Measurements from ENCODE around the gene MYZAP. TPM values are rescaled to one million over a fixed set of nuclear protein-coding genes. Genes with fewer than 3 reads are reported as not detected.
A peak's percentile ranks its signal among the peaks of the same experiment; 100 is the strongest.

The MYZAP gene
- polyA plus RNA-seq, 5 donors = 63.0 to 71.8 (median 66.9) TPM

DNA sequence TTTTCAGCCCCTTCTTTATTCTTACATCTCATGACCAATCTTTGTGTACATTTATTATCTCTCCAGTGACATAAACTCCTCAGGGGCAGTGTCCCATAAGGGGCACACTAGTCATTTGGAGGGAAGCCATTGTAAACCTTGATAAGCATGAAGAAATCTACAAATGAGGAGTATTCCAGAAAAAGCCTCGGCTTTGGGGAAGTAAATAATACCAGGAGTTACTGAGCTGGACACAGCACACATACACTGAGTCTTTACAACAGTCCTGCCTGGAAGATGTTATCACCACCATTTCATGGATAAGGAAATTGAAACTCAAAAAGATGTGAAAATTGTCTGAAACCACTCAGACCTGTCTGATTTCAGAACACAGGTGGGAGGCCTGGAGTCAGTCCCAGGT lies 99.4 kb downstream of the MYZAP start:
- no peak for DNase-seq

DNA sequence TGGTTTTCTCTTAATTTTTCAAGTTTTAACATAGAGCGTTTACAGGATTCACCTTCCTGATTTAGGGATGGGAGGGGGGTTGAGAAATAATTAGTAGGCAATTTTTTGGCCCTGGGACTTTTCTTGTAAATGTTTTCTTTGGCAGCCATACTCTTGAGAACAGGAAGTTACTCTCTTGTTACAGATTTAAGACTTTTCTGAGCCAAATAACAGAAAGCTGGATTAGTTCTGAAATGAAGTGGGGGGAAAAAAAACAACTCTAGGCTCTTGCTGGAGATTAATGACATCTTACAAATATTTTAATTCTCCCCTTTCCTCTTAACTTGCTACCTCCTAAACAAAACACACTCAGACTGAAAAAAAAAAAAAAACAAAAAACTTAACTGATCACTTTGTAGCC lies 101.0 kb downstream of the MYZAP start:
- DNase-seq = peak in 1 of 2 donors; percentile 24

DNA sequence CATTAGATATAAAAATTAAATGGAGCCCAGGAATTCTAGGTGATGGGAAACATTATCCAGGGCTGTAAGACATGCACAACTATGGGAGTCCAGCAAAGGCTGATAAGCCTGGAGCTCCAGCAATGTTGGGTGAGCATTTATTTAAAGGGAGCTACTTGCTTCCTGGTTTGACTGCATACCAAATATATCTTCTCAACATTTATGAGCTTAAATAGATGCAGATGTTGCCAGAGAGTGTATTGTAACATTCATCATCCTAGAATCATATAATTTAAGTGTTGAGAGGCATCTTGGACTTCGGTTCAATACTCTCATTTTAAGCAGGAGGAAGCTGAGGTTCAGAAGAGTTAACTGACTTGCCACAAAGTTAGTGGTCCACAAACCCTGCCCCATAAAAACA lies 102.6 kb downstream of the MYZAP start:
- DNase-seq = no peak

DNA sequence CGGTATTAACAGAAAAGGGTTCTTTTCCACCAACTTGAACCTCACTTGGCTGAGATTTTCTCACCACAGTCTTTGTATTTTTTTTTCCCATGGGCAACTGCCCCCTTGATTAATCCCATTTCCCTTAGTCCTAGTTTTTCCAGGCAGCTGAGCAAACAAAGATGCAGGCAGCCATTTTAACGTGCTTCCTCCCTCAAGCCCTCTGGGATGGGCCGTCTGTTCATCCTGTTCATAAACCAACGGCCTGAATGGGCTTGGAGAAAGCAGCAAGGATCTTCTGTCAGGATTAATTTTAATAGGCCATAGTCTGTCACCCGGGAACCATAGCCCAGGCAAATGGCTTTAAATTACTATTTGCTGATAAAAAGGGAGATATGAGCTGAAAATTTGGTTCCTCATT lies 104.4 kb downstream of the MYZAP start:
- DNase-seq = no peak

DNA sequence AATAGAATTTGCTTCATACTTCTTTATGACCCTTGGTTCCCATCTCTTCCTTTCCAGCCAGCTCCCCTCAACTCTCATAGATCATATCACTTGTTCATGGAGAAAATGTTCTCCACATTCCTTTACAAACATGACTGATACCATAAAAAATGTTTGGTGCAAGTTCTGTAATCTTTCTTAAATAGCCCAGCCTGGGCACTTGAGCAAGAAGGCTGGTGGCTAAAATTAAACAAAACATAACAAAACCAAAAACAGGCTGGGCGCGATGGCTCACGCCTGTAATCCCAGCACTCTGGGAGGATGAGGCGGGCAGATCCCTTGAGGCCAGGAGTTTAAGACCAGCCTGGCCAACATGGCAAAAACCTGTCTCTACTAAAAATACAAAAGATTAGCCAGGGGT lies 105.9 kb downstream of the MYZAP start:
- DNase-seq = no peak

DNA sequence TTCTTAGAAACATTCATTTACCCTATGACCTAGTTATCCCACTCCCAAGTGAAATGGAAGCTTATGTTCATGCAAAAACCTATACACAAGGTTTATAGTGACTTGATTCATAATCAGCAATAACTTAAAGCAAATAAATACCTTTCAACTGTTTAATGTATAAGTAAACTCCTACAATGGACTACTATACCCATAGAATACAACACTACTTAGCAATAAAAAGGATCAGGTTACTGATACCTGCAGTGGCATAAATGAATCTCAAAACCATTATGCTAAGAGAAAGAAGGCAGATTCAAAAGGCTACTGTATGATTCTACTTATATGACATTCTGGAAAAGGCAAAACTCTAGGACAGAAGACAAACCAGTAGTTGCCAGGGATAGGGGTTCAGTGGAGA lies 106.5 kb downstream of the MYZAP start:
- DNase-seq = no peak

DNA sequence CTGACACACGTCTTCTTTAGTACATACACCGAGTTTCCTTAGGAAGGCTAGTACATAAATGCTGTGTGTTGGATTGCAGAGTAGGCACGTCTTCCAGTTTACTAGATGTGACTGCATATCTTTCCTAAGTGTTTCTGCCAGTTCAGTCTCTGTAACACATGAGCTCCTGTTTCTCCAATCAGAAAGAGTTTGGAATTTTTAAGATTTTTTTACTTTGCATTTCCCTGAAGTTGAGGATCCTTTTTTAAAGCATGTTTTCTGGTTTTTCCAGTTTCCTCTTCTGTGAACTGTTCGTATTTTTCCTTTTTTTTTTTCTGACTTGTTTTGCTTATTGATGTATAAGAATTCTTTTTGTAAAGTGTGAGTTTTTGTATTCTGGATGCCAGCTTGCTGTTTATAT lies 107.3 kb downstream of the MYZAP start:
- DNase-seq = no peak

DNA sequence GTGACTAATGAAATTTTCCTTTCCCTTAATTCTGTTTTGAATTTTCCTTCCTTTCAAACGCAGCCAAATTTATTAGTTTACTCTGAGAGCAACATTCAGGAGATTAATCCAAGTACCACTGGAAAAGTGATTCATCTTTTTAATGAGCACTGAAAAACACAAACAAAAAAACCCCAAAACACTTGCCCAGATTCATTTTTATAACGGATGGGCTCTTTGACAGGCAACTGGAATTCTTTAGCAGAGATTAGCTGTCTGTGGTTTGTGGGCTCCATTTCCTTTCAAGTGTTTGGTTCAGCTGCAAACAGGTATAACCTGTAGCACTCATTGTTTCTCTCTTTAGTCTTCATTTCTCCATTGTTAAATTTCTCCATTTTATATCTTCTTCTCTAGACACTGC lies 111.7 kb downstream of the MYZAP start:
- DNase-seq = no peak

DNA sequence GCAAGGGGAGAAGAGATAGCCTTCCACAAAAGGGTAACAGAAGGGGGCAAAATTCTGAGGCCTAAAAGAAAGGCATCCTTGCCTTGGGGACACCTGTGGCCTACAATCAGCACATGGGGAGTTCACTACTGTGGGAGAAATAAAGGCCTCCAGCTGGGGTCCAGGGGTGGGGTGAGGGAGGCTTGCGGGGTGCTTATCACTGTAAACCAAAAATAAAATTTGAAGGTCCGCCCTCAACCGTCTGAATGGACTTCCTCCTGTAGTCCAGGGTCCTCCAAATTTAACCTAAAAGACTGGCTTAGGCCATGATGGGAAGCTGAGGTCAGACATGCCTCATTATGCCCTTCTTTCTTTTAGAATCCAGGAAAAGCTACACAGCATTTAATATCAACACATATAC lies 112.7 kb downstream of the MYZAP start:
- DNase-seq = no peak

DNA sequence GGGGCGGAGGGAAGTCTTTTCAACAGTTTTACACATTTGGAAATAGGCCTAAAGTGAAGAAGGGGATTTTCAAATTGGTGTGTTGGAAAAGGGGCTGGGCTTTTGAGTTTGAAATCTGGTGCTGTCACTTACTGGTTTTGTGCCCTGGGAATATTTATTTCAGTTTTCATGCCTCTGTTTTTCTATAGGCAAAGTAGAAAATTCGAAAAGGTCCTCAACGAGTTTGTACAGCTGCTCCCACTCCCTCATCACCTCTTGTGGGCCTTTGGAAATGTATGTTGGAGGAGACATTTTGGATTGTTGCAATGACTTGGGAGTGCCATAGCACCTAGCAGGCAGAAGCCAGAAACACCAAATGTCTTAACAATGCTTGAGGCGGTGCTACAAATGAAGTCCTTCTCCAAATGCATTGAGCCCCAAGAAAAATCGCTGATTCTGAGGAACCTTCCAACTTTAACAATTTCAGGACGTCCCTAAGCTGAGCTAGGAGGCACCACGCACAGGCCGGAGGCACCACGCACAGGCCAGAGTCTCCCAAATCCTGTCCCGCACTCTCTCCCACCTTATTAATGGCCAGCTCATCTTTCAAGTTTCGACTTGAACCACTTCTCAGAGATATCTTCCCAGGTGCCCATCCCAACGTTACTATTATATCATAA lies 114.2 kb downstream of the MYZAP start:
- DNase-seq = no peak

DNA sequence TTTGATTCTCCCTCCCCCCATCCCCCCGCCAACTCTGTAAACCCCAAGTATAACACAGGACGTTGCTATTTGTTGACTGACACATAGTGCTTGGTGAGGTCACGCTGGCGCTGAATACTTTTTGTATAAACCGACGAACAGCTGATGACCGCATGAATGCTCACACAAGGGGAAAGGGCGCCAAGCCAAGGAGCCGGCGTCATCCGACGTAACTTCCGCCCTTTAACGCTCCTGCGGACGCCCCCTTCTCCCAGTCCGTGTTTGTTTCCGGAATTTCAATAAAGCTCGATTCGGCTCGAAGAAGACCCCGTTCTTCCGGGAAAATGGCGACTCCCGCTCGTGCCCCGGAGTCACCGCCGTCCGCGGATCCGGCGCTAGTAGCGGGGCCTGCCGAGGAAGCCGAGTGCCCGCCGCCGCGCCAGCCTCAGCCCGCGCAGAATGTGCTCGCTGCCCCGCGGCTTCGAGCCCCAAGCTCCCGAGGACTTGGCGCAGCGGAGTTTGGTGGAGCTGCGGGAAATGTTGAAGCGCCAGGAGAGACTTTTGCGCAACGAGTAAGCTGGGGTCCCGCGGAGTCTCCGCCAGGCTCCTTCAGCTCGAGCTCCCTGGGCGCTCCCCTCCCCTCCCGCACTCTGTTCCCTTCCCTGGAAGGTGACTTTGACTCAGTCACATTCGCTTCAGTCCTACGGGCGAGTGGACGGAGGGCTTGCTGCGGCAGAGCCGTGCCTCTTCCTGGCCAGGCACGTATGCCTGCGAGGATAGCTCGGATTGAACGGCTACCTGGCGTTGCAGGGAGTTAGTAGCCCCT lies 114.9 kb downstream of the MYZAP start, which contains the start of gene POLR2M:
TSS of gene POLR2M (plus strand) at position 310 of the 805 bp plus-strand sequence. CDS start at position 439, 129 bp downstream.
- peak; percentile 96 to 99 for DNase-seq

DNA sequence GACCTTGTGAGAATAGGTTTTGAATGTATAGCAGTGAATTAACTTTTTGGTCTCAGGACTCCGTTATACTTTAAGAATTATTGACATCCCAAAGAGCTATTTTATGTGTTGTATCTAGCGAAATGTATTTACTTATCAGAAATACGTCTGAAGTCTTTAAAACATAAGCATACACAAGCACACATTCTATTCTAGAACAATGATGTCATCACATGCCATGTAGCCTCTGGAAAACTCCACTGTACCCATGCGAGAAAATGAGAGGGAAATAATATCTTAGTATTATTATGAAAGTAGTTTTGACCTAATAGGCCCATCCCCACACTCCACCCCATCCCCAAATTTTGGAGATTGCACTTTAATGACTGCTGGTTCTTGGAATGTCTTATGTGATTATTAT lies 116.3 kb downstream of the MYZAP start:
- no peak for DNase-seq

DNA sequence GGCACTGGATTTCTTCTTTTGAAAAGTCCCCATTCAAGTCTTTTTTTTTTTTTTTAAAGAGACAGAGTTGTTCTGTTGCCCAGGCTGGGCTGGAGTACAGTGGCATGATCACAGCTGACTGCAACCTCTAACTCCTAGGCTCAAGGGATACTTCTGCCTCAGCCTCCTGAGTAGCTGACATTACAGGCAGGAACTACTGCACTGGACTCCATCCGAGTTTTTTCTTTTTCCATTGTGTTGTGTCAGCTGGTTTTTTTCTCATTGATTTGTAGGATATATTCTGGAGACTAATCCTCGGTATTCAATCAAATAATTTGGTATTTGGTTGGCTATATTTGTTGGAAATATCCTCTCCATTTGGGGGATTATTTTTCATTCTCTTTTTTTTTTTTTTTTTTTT lies 126.6 kb downstream of the MYZAP start:
- no peak for DNase-seq

DNA sequence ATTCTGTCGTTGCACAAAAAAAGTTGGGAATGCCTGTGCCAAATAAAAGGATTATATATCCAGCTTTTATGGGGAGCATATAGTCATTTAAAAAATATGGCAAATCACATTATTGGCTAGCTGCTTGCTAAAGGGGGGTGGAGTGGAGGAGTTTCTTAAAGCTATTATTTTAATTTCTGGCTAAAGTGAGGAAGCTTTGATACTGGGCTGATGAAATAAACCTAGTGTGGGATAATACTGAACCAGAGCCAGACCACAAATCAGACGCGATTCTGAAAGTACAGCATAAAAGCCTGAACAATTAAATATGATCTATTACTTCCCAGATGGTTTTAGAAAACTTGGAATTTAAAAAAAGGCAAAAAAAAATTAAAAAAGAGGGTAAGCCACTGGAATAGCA lies 129.2 kb downstream of the MYZAP start:
- DNase-seq = no peak

DNA sequence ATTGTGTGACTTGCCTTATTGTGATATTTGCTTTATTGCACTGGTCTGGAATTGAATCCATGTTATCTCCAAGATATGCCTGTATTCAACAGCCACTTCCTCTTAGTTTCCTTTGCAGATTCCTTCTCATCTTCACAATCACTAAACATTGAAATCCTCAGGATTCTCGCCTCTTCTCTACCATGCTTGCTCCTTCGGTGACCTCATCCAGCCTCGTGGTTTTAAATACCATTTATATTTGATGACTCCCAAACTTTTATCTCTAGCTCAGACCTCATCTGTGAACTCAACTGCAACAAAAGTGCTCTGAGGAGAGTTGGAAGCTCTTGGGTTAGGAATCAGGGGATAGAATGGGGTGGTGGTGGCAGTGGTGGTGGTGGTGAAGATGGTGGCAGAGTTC lies 134.7 kb downstream of the MYZAP start:
- DNase-seq = no peak

DNA sequence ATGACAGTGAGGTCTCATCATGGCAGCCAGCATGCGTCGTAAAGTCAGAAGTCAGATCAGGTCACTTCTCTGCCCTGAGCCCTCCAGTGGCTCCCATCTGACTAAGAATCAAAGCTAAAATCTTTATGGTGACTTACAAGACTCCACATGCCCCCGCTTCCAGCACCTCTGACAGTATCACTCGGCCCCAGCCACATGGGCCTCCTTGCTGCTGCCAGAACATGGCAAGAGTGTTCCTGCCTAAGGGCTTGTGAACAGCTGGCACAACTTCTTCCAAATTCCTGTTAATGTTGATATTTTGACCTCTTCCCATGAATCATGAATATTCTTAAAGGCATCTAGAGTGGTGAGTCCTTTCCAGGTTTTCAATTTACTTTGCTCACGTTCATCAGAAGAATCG lies 135.3 kb downstream of the MYZAP start:
- no peak for DNase-seq

DNA sequence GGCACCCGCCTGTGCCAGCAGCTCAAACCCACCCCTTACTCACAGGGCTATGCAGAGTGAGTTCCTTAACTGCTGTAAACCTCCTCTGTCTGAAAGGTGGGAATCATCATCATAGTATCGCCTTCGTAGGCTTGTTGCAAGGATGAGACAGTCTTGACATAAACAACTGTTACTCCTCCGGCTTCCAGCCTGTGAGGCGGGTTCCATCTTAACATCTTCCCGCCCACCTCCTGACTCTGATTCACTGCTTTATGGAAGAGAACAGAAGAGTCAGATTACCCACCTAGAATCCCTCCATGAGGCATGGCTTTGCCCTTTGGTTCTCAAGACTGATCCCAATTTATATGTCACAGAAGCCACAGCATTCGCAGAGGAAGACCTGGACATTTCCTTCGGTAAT lies 136.7 kb downstream of the MYZAP start:
- no peak for DNase-seq

DNA sequence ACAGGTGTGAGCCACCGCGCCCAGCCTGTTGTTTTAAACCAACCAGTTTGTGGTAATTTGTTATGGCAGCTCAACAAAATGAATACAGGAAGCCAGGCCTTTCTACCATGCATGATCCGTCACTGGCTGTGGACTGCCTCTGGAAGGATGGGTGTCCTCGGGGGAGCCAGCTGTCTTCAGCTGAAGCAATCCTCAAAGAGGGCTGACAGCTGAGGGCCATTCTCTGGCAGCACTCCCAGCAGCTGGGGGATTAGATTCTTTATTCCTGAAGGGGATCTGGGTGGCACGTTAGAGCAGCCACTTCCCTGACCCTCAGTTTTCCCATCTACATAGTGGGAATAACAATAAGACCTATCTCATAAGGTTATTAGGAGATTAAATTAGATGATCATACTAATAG lies 139.2 kb downstream of the MYZAP start:
- DNase-seq = no peak

DNA sequence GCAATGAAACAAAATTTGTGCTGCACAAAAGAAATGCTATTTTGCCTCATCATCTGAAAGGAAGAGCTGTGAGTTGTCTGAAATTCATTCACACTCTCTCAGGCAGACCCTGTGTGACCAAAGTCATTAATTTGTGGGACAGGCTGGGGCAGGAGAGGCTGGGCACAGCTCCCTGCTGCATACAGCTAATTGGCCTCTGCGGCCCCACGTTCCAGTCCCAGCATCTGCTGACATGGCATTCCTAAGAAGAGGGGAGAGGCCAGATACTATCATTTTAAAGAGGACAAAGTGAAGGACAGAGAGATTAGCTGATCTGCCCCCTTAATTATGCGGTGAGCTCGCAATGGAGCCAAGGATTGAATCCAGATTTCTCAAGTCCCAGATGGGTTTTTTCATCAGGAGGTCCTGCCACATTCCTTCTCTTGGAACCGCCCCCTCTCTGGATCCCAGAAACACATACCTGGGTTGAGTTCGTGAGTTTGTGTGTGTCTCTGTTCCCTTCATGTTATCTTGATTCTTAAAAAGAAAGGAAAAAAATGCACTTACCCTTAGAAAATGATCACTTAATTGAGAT lies 139.9 kb downstream of the MYZAP start:
- no peak for DNase-seq

DNA sequence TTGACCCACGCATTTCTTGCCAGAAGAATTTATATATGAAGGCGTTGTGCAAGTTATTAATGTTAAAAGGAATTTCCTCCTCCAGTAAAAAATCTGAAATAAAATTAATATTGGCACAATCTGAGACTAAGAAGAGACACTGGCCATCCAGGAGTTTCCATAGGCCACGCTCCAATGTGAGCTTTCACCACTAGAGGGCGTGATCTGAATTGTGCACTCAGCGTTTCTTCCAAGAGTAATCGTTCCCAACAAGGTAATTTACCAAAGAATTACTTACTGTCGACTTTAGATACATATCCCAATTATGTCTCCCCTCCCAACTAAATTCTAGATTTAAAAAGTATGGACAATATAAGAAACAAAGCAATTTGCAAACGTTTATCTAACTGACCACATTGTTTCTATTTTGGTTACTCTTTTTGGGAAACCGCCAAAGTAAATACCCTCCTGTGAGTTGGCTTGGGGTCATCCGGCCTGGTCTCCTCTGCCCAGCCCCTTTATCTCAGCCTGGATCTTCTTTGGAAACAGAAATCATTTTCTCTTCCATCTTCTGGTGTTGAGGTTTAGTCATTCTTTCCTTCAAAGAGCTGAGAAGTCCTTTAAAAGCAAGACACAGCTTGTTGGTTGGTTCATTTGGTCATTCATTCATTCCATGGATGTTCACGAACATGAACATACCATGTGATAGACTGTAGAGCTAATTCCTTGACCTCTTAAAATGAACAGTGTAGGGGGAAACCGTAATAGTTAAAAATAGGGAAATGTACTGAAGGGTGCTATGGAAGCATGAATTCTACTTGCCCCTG lies 141.0 kb downstream of the MYZAP start:
- DNase-seq = no peak

DNA sequence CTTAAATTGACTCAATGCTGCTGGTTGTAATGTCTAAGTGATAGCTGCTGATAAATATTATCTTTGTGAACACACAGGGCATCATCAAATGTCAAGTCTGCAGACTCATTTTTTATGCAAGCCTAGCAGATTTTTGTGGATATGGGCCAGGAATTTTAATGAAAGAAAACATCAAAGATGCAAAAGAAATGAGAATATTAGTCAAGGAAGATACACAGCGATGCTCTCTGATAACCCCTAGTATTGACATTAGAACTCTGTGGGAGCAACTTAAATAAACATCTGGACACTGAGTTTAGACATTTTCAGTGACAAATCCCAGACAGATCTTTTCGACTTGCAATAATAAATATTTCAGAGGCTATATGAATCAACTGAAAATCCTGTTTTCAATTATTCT lies 143.2 kb downstream of the MYZAP start:
- no peak for DNase-seq

All from right lung (tissue), 5 donors.